ENCODE measurements around the gene SLC44A4.

DNA sequence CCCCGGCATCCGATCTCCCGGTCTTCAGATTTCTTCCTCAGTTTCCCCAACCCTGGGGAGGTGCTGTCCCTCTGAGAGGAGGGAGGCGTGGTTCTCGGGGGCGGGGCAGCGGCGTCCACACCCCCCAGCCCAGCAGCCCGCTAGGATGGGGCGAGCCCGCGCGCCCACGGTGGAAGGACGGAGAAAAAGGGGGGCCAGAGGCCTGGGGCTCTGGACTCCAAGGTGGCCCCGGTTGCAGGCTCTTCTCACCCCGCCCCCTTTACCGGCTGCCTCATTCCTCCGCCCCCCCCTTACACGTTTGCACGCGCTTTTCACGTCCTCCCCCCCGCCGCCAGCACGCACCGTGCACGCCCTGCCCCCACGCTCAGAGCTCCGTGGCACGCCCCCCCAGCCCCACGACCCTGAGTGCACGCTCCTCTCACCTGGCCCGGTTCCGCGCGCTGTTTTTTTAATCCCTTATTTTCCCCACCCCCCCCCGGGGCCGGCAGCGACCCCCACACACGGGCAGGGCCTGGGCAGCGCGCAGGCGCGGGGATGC lies 22.7 kb upstream of the SLC44A4 start:
- TF ChIP-seq POLR2AphosphoS5 (IDR thresholded peaks at IDR 0.05; ENCODE audit: borderline replicate concordance, low read depth, low read length) (peak; percentile 43; the same call in 1 of the 2 replicates), EZH2 (IDR thresholded peaks at IDR 0.05) (no peak), FOXP2 (optimal IDR thresholded peaks at IDR 0.05; ENCODE audit: control extremely low read depth, extremely low read length, insufficient read depth) (no peak)
